Measurements from ENCODE around the gene DAD1. TPM values are rescaled to one million over a fixed set of nuclear protein-coding genes. Genes with fewer than 3 reads are reported as not detected.

DAD1 gene
- total and polyA plus RNA-seq, 2 of the 8 experiments (the other 6 are each of a cell fraction or from before 2014, with no cell fraction given), result 131 to 440 TPM

DNA sequence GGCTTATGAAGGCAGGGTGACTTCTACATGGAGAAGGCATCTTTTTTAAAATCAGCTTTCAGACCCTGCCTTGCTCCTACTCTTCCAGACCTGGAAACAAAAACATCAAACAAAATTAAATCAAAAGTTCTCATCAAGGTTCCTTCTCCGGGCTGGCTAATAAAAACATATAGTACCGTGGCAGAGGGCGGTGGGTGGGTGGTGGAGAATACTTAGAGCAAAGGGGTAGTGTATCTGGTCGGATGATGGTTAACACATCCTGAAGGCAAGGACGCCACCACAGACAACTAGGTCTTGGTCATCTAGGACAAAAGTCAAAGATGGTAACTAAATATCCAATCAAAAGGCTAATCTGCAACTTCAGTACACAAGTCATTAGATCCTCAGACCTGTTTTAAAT lies 1.8 kb downstream of the DAD1 start (continued):
- TF ChIP-seq CTCF (IDR thresholded peaks at IDR 0.05; ENCODE audit: control extremely low read depth in 1 of 3, insufficient read depth in 1 of 3, low read depth in 1 of 3, low read length in 3 of 3) (no peak), CHD2 (IDR thresholded peaks at IDR 0.05; ENCODE audit: low read length) (no peak), CHD1 (IDR thresholded peaks at IDR 0.05; ENCODE audit: low read depth, low read length) (no peak), BCL11A (IDR thresholded peaks at IDR 0.05; ENCODE audit: low read depth in 2 of 2, low read length in 2 of 2) (no peak), TAF1 (IDR thresholded peaks at IDR 0.05; ENCODE audit: low read depth, low read length) (no peak), KDM4A (IDR thresholded peaks at IDR 0.05; ENCODE audit: low read depth, low read length, severe bottlenecking) (no peak), BACH1 (IDR thresholded peaks at IDR 0.05; ENCODE audit: low read length) (no peak)
